ENCODE measurements around the gene SPHK1. TPM values are rescaled to one million over a fixed set of nuclear protein-coding genes. Genes with fewer than 3 reads are reported as not detected.
A peak's percentile ranks its signal among the peaks of the same experiment; 100 is the strongest.

SPHK1 gene
- total RNA-seq, 1 donor from 2014 or later = 2.7 TPM

DNA sequence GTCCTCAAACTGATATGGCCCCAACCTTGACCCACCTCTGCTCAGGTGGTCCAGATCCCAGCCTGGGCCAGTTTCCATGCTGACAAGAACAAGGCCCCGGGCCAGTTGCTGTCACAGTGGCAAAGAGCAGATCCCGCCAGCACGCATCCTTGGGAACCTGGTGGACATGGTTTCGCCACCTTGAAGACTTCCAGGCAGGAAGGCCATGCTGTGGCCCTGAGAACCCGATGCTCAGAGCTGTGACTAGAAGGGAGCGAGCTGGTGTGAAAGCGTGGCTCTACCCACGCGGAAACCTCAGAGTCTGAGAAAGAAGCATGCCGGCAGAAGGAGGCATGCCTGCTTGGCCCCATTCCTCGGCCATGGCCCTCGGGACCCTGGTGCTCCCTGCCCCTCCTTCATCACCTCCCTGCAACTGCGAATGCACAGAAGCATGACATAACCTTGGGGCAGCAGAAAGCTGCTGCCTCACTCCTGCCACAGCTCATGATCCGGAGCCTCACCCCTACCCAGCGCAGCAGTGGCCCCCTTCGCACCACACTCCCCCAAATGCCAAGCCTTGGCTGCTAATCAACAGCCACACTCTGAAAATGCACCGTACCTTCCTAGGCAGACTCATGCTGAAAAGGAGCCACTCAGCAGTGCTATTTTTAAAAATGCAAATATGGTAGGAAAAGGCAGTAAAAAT lies 35.3 kb downstream of the SPHK1 start:
- no peak for DNase-seq (ENCODE audit: missing footprints)
- peak; percentile 40 for ATAC-seq
- intact Hi-C loops (cut with DNase I) = no loop called here

DNA sequence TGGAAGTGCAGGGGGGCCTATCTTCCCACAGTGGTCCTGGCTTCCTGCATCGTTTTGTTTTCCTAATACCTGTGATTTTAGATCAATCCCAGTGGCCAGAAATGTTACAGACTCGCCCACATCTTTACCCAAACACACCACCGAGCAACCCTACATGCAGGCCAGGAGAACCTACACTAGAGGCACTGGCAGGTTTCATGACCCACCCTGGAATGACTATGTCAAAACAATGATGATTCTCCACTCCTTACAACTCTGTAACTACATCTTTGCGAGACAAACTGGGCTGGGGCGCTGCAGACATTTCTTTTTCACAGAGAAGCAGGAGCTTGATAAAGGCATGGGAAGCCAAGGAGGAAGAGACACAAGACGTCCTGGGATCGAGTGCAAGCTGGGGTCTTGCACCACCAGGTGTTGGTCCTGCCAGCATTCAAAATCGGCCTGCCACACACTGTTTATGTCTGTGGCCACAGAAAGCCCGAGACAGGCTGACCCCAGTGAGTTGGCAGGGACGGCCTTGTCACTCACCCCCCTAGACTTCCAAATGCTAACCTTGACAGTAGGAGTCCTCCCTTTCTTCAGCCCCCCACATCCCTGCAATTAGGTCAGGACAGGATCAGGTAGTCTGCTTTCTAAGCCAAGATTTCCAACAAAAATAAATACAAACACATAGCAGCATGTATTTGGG lies 36.1 kb downstream of the SPHK1 start:
- intact Hi-C loops (cut with DNase I) = no loop called here
- ATAC-seq = no peak

DNA sequence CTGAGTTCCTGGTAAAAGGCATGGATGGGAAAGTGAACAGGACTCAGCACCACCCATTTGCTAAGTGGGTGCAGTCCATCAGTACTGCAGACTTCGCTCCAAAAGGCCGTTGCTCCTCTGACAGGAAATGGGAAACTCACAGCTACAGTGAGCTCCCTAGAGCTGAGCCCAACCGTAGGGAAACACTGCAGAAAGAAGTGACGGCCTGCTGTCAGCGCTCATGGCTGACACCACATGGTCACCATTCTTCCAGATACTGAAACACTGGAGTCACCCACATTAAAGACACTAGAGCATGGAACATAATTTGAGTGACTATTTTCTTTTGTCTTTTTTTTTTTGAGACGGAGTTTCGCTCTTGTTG lies 36.6 kb downstream of the SPHK1 start:
- DNase-seq (ENCODE audit: missing footprints) = no peak
- intact Hi-C loops (cut with DNase I) = no loop called here
- peak; percentile 81 for ATAC-seq

More for the DNA sequence above, 36.1 kb downstream of the SPHK1 start:
- no peak for DNase-seq (ENCODE audit: missing footprints)

DNA sequence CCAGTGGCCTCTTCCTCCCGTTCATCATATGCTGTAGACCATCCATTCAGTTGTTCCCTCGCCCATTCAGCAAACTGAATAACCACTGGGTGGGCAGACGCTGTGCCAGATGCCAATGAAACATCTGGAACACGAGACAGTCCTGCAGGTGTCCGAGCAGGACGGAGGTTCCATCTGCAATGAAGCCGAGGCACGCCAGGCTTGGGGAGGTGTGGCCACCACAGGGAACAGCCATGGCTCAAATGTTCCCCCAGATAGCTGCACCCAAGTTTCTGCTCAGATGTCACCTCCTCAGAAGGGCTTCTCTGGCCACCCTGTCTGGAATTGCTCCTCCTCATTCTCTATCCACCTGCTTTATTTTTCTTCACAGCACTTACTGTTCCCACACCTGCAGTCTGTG lies 38.0 kb downstream of the SPHK1 start:
- ATAC-seq = no peak

DNA sequence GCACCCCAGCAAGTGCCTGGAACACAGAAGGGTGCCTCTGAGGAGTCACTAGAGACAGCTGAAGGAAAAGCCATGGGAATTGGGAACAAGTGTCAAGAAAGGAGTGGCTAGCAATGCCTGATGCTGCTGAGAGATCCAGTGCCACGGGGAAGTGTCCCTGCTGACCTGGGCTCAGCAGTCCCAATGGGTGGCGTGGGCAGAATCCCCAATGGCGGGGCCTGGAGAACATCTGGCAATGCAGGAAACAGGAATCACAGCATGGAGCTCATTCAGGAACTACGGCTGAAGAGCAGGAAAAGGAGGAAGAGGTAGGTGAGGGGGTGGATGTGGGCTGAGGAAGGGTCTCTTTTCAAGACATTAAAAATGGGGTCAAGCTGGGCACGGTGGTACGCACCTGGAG lies 38.5 kb downstream of the SPHK1 start:
- intact Hi-C loops (cut with DNase I) = no loop called here
- DNase-seq (ENCODE audit: missing footprints) (no peak), ATAC-seq (no peak)

More for the DNA sequence above, 38.0 kb downstream of the SPHK1 start:
- intact Hi-C loops (cut with DNase I) = no loop called here
- no peak for DNase-seq (ENCODE audit: missing footprints)

DNA sequence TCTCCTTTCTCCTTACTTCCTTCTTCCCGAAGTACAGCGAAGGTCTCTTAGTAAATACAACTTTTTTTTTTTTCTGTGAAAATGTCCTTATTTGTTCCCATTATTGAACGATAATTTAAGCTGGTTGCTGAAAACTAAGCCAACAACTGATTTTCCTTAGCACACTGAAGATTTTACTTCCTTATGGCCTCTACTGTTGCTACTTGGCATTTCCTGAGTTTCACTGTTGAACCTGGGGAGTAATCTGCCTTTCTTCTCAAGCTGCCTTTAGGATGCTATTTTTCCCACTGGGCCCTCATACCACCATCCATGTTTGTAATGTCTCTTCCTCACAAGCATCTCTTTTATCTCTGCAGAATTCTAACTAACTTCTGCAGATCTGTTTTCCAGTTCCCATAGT lies 42.4 kb downstream of the SPHK1 start:
- intact Hi-C loops (cut with DNase I) = no loop called here
- ATAC-seq = no peak
- DNase-seq (ENCODE audit: missing footprints) = no peak

DNA sequence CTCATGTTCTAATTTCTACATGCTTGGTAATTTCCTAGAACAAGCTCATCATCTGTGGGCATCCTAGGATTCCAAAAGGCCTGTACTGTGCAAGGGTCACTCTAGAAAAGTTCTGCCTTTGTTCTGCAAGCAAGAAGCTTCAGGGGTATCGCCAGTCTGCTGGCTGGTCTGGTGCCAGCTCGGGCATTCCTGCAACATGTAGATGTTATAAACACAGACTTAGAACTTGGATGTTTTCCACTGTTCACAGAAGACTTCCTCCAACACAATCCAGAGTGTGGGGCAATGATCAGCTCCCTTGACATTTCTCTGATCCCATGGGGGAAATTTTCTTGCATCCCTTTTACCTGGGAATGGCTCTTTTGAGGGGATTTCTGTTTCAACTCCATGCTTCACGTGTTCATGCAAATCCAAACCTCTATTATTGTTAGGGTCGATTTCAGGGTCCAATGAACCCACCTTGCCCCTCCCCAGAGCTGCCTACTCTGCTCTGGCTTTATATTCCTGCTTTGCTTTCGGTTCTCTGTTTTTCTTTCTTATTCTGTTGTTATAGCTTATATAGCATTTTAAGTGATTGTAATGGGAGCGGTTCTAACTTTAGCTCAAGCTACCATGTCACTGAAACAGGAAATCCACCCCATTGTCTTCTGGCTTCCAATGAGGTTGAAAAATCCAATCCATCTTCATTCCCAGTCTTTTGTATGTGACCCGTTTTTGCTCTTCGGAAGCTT lies 43.3 kb downstream of the SPHK1 start:
- no peak for DNase-seq (ENCODE audit: missing footprints)
- no peak for ATAC-seq
- intact Hi-C loops (cut with DNase I) = no loop called here

DNA sequence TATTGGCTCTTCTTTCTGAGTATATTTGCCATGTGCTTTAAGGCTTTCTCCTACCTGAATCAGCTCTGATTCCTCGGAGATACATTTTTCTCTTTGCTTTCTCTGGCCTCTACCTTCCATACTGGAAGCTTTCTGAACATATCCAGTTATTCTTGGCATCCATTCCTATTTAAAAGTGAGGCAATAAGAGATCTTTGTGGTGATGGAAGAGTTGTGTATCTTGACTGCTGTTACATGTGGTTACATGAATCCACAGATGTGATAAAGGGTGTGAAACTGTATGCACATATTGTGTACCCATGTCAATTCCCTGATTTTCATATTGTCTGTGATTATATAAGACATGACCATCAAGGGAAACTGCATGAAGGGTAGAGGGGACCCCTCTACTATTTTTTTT lies 44.1 kb downstream of the SPHK1 start:
- ATAC-seq = no peak
- intact Hi-C loops (cut with DNase I) = no loop called here
- DNase-seq (ENCODE audit: missing footprints) = no peak

DNA sequence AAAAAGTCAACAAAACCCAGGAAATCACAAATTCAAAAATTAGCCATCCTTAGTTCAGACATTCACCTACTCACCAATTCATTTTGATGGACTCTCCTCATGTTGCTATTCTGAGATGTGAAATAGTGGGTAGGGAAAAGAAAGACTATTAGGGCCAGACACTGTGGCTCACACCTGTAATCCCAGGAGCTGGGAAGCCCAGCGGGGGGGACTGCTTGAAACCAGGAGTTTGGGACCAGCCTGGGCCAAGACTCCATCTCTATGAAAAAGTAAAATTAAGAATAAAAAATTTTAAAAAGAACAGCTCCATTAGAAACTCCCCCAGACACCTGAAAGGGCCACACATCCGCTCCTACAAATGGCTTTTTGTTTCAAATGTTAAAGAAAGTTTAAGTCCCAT lies 47.1 kb downstream of the SPHK1 start:
- DNase-seq (ENCODE audit: missing footprints) (no peak), ATAC-seq (no peak)
- intact Hi-C loops (cut with DNase I) = no loop called here

DNA sequence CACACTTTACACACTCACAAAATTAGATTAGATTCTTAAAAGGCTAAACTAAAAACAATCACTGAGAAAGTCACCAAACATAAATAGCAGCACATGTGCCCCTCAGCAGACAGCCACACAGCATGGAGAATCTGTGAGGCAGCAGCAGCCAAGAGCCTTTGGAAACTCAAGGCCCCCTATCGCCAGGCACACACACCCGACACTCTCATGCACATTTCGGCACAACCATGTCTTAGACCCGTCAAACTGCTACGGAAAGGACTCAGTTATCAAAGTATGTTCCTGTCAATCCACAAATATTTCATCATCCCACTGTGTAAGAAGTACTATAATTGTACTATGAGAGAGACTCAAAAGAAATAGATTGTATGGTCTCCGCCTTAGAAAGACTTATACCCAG lies 47.6 kb downstream of the SPHK1 start:
- intact Hi-C loops (cut with DNase I) = no loop called here
- peak; percentile 56 for ATAC-seq
- no peak for DNase-seq (ENCODE audit: missing footprints)

DNA sequence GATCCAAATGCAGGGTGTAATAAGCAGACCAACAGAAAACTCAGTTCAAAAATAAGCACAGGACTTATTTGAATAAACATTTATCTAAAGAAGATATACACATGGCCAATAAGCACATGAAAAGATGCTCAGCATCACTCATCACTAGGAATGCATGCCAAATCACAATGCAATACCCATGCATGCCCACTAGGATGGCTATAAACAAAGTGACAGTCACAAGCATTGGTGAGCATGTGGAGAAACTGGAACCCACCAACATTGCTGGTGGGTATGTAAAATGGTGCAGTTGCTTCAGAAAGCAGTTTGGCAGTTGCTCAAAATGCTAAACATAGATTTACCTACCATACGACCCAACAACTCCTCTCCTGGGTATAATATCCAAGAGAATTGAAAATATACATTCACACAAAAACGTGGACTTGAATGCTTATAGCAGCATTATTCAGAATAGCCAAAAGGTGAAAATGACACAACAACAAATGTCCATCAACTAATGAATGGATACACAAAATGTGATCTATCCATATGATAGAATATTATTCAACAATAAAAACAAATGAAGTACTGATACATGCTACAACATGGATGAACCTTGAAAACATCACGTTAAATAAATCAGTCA lies 48.4 kb downstream of the SPHK1 start:
- no peak for DNase-seq (ENCODE audit: missing footprints)
- ATAC-seq = no peak
- intact Hi-C loops (cut with DNase I) = no loop called here

DNA sequence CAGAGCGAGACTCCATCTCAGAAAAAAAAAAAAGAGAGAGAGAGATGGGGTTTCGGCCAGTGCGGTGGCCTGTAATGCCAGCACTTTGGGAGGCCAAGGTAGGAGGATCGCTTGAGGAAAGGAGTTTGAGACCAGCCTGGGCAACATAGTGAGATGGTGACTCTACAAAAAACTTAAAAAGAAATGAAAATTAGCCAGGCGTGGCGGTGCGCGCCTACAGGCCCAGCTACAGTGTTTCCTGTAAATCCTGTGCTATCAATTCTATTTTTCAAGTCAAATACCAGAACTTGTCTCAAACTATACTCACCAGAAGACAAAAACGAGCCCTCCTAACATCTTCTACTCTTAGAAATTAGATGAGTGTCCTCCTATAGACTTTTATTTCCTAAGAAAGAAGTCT lies 49.3 kb downstream of the SPHK1 start:
- intact Hi-C loops (cut with DNase I) = no loop called here
- DNase-seq (ENCODE audit: missing footprints) (no peak), ATAC-seq (no peak)

DNA sequence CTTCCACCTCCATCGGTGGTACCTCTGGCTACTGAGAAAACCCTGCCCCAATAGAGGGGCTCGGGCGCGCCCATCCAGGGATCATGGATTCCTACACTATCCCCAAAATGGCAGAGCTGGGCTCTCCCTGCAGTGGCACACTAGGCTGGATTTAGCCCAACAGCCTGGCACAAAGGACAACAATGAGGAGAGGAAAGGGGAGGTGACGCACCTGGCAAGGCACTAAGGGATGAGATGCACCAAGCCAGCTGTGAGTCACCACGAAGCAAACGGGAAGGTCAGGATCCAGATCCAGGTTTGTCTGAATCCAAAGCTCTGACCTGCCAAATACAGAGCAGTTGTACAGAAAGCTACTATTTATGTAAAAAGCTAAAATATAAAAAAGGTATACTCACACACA lies 50.5 kb downstream of the SPHK1 start:
- no peak for DNase-seq (ENCODE audit: missing footprints)
- intact Hi-C loops (cut with DNase I) = no loop called here
- no peak for ATAC-seq

DNA sequence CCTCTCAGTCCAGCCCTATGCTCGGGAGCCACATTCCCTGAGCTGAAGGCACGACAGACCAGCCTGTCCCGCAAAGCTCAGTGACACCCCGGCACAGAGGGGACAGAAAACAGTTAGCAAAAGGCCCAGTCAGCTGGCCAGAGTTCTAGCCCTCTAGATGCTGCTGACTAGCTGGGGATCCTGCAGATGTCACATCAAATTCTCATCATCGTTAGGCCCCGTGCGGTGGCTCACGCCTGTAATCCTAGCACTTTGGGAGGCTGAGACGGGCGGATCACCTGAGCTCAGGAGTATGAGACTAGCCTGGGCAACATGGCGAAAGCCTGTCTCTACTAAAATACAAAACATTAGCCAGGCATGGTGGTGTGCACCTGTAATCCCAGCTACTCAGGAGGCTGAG lies 51.3 kb downstream of the SPHK1 start:
- no peak for DNase-seq (ENCODE audit: missing footprints)
- intact Hi-C loops (cut with DNase I) = no loop called here
- ATAC-seq = no peak

Other genes starting within 250 kb of the SPHK1 start
- not detected for gene FOXJ1, start 243.4 kb upstream of the SPHK1 start, total RNA-seq
- 19.4 TPM for gene RNF157, start 144.1 kb upstream of the SPHK1 start, total RNA-seq
- gene UBALD2, start 119.3 kb upstream of the SPHK1 start, total RNA-seq = 30.4 TPM
- gene QRICH2, start 76.3 kb upstream of the SPHK1 start, total RNA-seq = 3.6 TPM
- gene PRPSAP1, start 30.7 kb upstream of the SPHK1 start, total RNA-seq = 35.9 TPM
- 35.4 TPM for gene UBE2O, start 68.5 kb downstream of the SPHK1 start, total RNA-seq
- not detected for gene AANAT, start 83.0 kb downstream of the SPHK1 start, total RNA-seq
- gene RHBDF2, start 116.8 kb downstream of the SPHK1 start, total RNA-seq = 17.9 TPM
- 38.2 TPM for gene CYGB, start 153.1 kb downstream of the SPHK1 start, total RNA-seq
- 3.4 TPM for gene PRCD, start 155.4 kb downstream of the SPHK1 start, total RNA-seq
- 5.7 TPM for gene ST6GALNAC2, start 201.3 kb downstream of the SPHK1 start, total RNA-seq